Astrocyte (in vitro differentiated cells and primary cell): Measurements from ENCODE around the gene GIGYF2. TPM values are rescaled to one million over a fixed set of nuclear protein-coding genes. Genes with fewer than 3 reads are reported as not detected.

Experiments
- DNase-seq: peaks from one replicate; pipeline ENCODE4 v3.0.0-alpha.2; 2010; ENCODE audit warnings: low read depth
- FAIRE-seq: peaks from 2 replicates; lab custom pipeline; 2011; peaks lifted over from hg19 to GRCh38; lab: Jason Lieb, UNC
- H2AFZ ChIP-seq: 2 replicates; pipeline ENCODE4 v1.6.0; 2012; ENCODE audit warnings: low read depth, low read length, inconsistent platforms
- H3K27ac ChIP-seq: 2 replicates; pipeline ENCODE4 v1.5.1; 2011; ENCODE audit warnings: low read depth, low read length, inconsistent platforms
- H3K27me3 ChIP-seq: 2 replicates; pipeline ENCODE4 v1.6.0; 2011; ENCODE audit warnings: low read length, inconsistent platforms; ENCODE audit not compliant: insufficient read depth
- H3K36me3 ChIP-seq: 2 replicates; pipeline ENCODE4 v1.5.1; 2011; ENCODE audit warnings: low read length, inconsistent platforms; ENCODE audit not compliant: insufficient read depth
- H3K4me1 ChIP-seq: 2 replicates; pipeline ENCODE4 v1.5.1; 2011; ENCODE audit warnings: low read length, inconsistent platforms; ENCODE audit not compliant: insufficient read depth
- H3K4me2 ChIP-seq: 2 replicates; pipeline ENCODE4 v1.6.0; 2012; ENCODE audit warnings: low read length, inconsistent platforms
- H3K4me3 ChIP-seq: 2 replicates; pipeline ENCODE4 v1.5.1; 2011; ENCODE audit warnings: low read depth, mild to moderate bottlenecking, low read length, inconsistent platforms; ENCODE audit not compliant: insufficient read depth
- H3K79me2 ChIP-seq: 2 replicates; pipeline ENCODE4 v1.6.0; 2012; ENCODE audit warnings: mild to moderate bottlenecking, low read length, inconsistent platforms; ENCODE audit not compliant: insufficient read depth
- H3K9ac ChIP-seq: 2 replicates; pipeline ENCODE4 v1.6.0; 2012; ENCODE audit warnings: mild to moderate bottlenecking, low read length, inconsistent platforms
- H3K9me3 ChIP-seq: 2 replicates; pipeline ENCODE4 v1.5.1; 2012; ENCODE audit warnings: low read depth, mild to moderate bottlenecking, low read length, inconsistent platforms; ENCODE audit not compliant: insufficient read depth
- H4K20me1 ChIP-seq: 2 replicates; pipeline ENCODE4 v1.6.0; 2012; ENCODE audit warnings: low read length, inconsistent platforms; ENCODE audit not compliant: insufficient read depth
- H3K27ac Mint-ChIP-seq: one replicate; pipeline ENCODE4 v1.8.0; 2021; ENCODE audit warnings: mild to moderate bottlenecking, mixed read lengths; ENCODE audit not compliant: unreplicated experiment
- H3K27me3 Mint-ChIP-seq: one replicate; pipeline ENCODE4 v1.8.0; 2021; ENCODE audit warnings: low read depth, mixed read lengths; ENCODE audit not compliant: unreplicated experiment
- H3K36me3 Mint-ChIP-seq: one replicate; pipeline ENCODE4 v1.8.0; 2021; ENCODE audit warnings: low read depth, mixed read lengths; ENCODE audit not compliant: unreplicated experiment
- H3K4me1 Mint-ChIP-seq: one replicate; pipeline ENCODE4 v1.8.0; 2021; ENCODE audit warnings: low read depth, mixed read lengths; ENCODE audit not compliant: unreplicated experiment
- H3K4me3 Mint-ChIP-seq: one replicate; pipeline ENCODE4 v1.8.0; 2021; ENCODE audit warnings: mild to moderate bottlenecking, moderate library complexity, mixed read lengths; ENCODE audit not compliant: unreplicated experiment
- H3K9me3 Mint-ChIP-seq: one replicate; pipeline ENCODE4 v1.8.0; 2021; ENCODE audit warnings: mild to moderate bottlenecking, mixed read lengths; ENCODE audit not compliant: unreplicated experiment
- CTCF ChIP-seq: IDR thresholded peaks from 2 replicates; pipeline ENCODE4 v1.5.1; 2011; ENCODE audit warnings: low read depth, mild to moderate bottlenecking, inconsistent platforms, low read length, moderate library complexity; ENCODE audit not compliant: insufficient read depth
- EZH2 ChIP-seq: IDR thresholded peaks from 2 replicates; pipeline ENCODE4 v1.6.1; 2012; ENCODE audit warnings: mild to moderate bottlenecking, low read length, inconsistent platforms; ENCODE audit not compliant: insufficient read depth
- total RNA-seq: library from RNA; stranded (reverse); gene quantifications from 2 replicates; pipeline ENCODE4 v1.2.1, GENCODE V29; 2021

The GIGYF2 gene
- total RNA-seq, 1 donor from 2014 or later, result 47.1 TPM

GRCh38 chr2:232675381-232675780 lies 21.8 kb upstream of the GIGYF2 start:
- no peak for FAIRE-seq
- Histone ChIP-seq H3K27ac (no peak overlapping the region), H3K27me3 (no peaks in the 10 kb centered on the region), H4K20me1 (no peaks in the 10 kb centered on the region), H2AFZ (no peak overlapping the region), H3K9ac (no peak overlapping the region), H3K36me3 (no peaks in the 10 kb centered on the region), H3K4me3 (no peak overlapping the region), H3K79me2 (no peaks in the 10 kb centered on the region), H3K4me1 (no peaks in the 10 kb centered on the region), H3K4me2 (no peak overlapping the region), H3K9me3 (no peaks in the 10 kb centered on the region)
- Mint-ChIP-seq H3K27me3 (peaks cover 2% of the 10 kb centered on the region), H3K4me3 (no peak overlapping the region), H3K36me3 (peaks cover 12% of the 10 kb centered on the region), H3K4me1 (no peaks in the 10 kb centered on the region), H3K9me3 (peaks cover 2% of the 10 kb centered on the region), H3K27ac (no peak overlapping the region)
- DNase-seq, result no peak
- no peak for TF ChIP-seq EZH2
- TF ChIP-seq CTCF, result no peak

- Mint-ChIP-seq H3K4me1 (no peaks in the 10 kb centered on the region), H3K9me3 (peaks cover 2% of the 10 kb centered on the region), H3K27me3 (peaks cover 15% of the 10 kb centered on the region), H3K4me3 (no peak overlapping the region), H3K27ac (no peak overlapping the region), H3K36me3 (peaks cover 11% of the 10 kb centered on the region)
- no peak overlapping the region for H2AFZ ChIP-seq
- H4K20me1 ChIP-seq, result no peaks in the 10 kb centered on the region
- H3K4me1 ChIP-seq, result no peaks in the 10 kb centered on the region
- H3K4me2 ChIP-seq, result no peak overlapping the region
- H3K27me3 ChIP-seq, result peaks cover 2% of the 10 kb centered on the region
- no peak for TF ChIP-seq CTCF
- no peak for TF ChIP-seq EZH2
- DNase-seq (no peak), FAIRE-seq (no peak)
- no peaks in the 10 kb centered on the region for H3K9me3 ChIP-seq
- H3K9ac ChIP-seq, result no peak overlapping the region
- no peak overlapping the region for H3K27ac ChIP-seq
- H3K4me3 ChIP-seq, result no peak overlapping the region
- H3K36me3 ChIP-seq, result no peaks in the 10 kb centered on the region
- no peaks in the 10 kb centered on the region for H3K79me2 ChIP-seq
Observed at GRCh38 chr2:232680006-232680405, 17.1 kb upstream of the GIGYF2 start.

- H3K27me3 ChIP-seq, result peaks cover 2% of the 10 kb centered on the region
- Mint-ChIP-seq H3K36me3 (peaks cover 7% of the 10 kb centered on the region), H3K9me3 (no peaks in the 10 kb centered on the region), H3K27ac (no peak overlapping the region), H3K4me3 (no peak overlapping the region), H3K4me1 (no peaks in the 10 kb centered on the region), H3K27me3 (peaks cover 15% of the 10 kb centered on the region)
- H2AFZ ChIP-seq, result no peak overlapping the region
- TF ChIP-seq EZH2 (no peak), CTCF (no peak)
- H3K4me2 ChIP-seq, result no peak overlapping the region
- FAIRE-seq, result no peak
- H3K36me3 ChIP-seq, result no peaks in the 10 kb centered on the region
- H3K79me2 ChIP-seq, result no peaks in the 10 kb centered on the region
- H4K20me1 ChIP-seq, result no peaks in the 10 kb centered on the region
- no peaks in the 10 kb centered on the region for H3K4me1 ChIP-seq
- no peak overlapping the region for H3K4me3 ChIP-seq
- no peak overlapping the region for H3K9ac ChIP-seq
- no peak for DNase-seq
- no peaks in the 10 kb centered on the region for H3K9me3 ChIP-seq
- no peak overlapping the region for H3K27ac ChIP-seq
Observed at GRCh38 chr2:232681527-232681926, 15.6 kb upstream of the GIGYF2 start.
